K562 (cell line): ENCODE data around the gene STK33. TPM values are rescaled to one million over a fixed set of nuclear protein-coding genes. Genes with fewer than 3 reads are reported as not detected.

Source experiments
- ATAC-seq: fragments of 200-7000 bp; cut with Tn5 transposase; 3 replicates; pipeline ENCODE4 v1.9.1; 2020; ENCODE audit warnings: moderate library complexity
- BruUV-seq: library from RNA; stranded (reverse); fragments of 400-500 nt; replicated peaks from 2 replicates; lab custom pipeline; 2021; lab: Mats Ljungman, UMichigan
- CTCF ChIA-PET: fragments of 300-600 bp; formaldehyde crosslinking; extraction: SDS; loops from one replicate; lab custom pipeline; 2021; ENCODE audit warnings: low intra/inter-chr PET ratio; lab: Yijun Ruan, JAX
- POLR2A ChIA-PET: fragments of 300-600, 350-650 bp; sonication (Branson Sonifier 250); formaldehyde crosslinking; extraction: SDS; loops from one replicate; lab custom pipeline; 2021; ENCODE audit warnings: antibody characterized with exemption, inconsistent platforms; lab: Yijun Ruan, JAX
- DNase-seq, 4 experiments: peaks; one replicate each; pipeline versions ENCODE4 v3.0.0 to v3.0.0-alpha.2; 2011 to 2018; ENCODE audit warnings: low spot score in 3 of 4, mixed read lengths in 3 of 4; ENCODE audit errors: extremely low read depth in 1 of 4
- FAIRE-seq: peaks from 2 replicates; lab custom pipeline; 2011; peaks lifted over from hg19 to GRCh38; lab: Jason Lieb, UNC
- H2AFZ ChIP-seq: 2 replicates; pipeline ENCODE4 v1.6.0; 2011; ENCODE audit warnings: low read depth, low read length, control low read depth, inconsistent platforms
- H3K27ac ChIP-seq: fragments of 200-600 bp; 3 replicates; pipeline ENCODE4 v1.8.0; 2011; ENCODE audit warnings: low read depth, mild to moderate bottlenecking, control low read depth, inconsistent platforms, low read length, moderate library complexity, mixed read lengths; ENCODE audit errors: extremely low read depth
- H3K27me3 ChIP-seq, 2 experiments: fragments of 300-600 bp in 1 of 2; 2 replicates in 1 of 2; 3 replicates in 1 of 2; pipeline versions ENCODE4 v1.6.0 to v1.8.0; 2011; ENCODE audit warnings: inconsistent platforms in 2 of 2, low read length in 2 of 2, mild to moderate bottlenecking in 1 of 2, mixed read lengths in 1 of 2, moderate library complexity in 1 of 2; ENCODE audit not compliant: control insufficient read depth in 2 of 2, insufficient read depth in 2 of 2
- H3K36me3 ChIP-seq: fragments of 300-600 bp; 3 replicates; pipeline ENCODE4 v1.8.0; 2011; ENCODE audit warnings: mild to moderate bottlenecking, low read length, inconsistent platforms; ENCODE audit not compliant: control insufficient read depth, insufficient read depth
- H3K4me1 ChIP-seq, 2 experiments: fragments of 200-600 bp in 1 of 2; replicated peaks in 1 of 2; 2 replicates in 1 of 2; 3 replicates in 1 of 2; pipeline versions ENCODE4 v1.5.1 to v1.8.0; 2011; ENCODE audit warnings: inconsistent platforms in 2 of 2, low read length in 2 of 2, mild to moderate bottlenecking in 1 of 2, mixed read lengths in 1 of 2, moderate library complexity in 1 of 2; ENCODE audit not compliant: control insufficient read depth in 2 of 2, insufficient read depth in 2 of 2
- H3K4me2 ChIP-seq: 2 replicates; pipeline ENCODE4 v1.6.1; 2011; ENCODE audit warnings: low read length, control low read depth, inconsistent platforms, mixed read lengths; ENCODE audit not compliant: insufficient read depth
- H3K4me3 ChIP-seq: fragments of 200-600 bp; sonication (generic), shearing (Covaris generic); 2 replicates; pipeline ENCODE4 v1.5.1; 2016; ENCODE audit warnings: control low read depth, inconsistent platforms
- H3K79me2 ChIP-seq: fragments of 200-600 bp; 3 replicates; pipeline ENCODE4 v1.8.0; 2011; ENCODE audit warnings: low read length, inconsistent platforms; ENCODE audit not compliant: control insufficient read depth, insufficient read depth
- H3K9ac ChIP-seq, 2 experiments: 2 replicates each; pipeline versions ENCODE4 v1.6.0 to v1.6.1; 2011; ENCODE audit warnings: low read depth in 2 of 2, low read length in 2 of 2, control low read depth in 1 of 2, inconsistent platforms in 1 of 2, mild to moderate bottlenecking in 1 of 2, mixed read lengths in 1 of 2; ENCODE audit not compliant: insufficient read depth in 1 of 2
- H3K9me1 ChIP-seq: one replicate; pipeline ENCODE4 v1.6.0; 2011; ENCODE audit warnings: inconsistent platforms, mild to moderate bottlenecking, low read length, moderate library complexity; ENCODE audit not compliant: control insufficient read depth, insufficient read depth
- H3K9me3 ChIP-seq: replicated peaks from 2 replicates; pipeline ENCODE4 v1.5.1; 2011; ENCODE audit warnings: low read depth, low read length, inconsistent platforms; ENCODE audit not compliant: control insufficient read depth, insufficient read depth
- H4K20me1 ChIP-seq: replicated peaks from 2 replicates; pipeline ENCODE4 v1.6.1; 2011; ENCODE audit warnings: low read length, inconsistent platforms, mixed read lengths; ENCODE audit not compliant: control insufficient read depth, insufficient read depth
- BHLHE40 ChIP-seq: IDR thresholded peaks from 2 replicates; pipeline ENCODE4 v1.6.1; 2011; ENCODE audit warnings: low read length, improper control_type of control experiment
- FOXJ2 ChIP-seq: fragments of 200-800 bp; sonication (Bioruptor generic); IDR thresholded peaks from 2 replicates; pipeline ENCODE4 v1.6.1; 2016; ENCODE audit warnings: missing genetic modification characterization, missing compliant biosample characterization
- FOXJ3 ChIP-seq: sonication (generic); formaldehyde crosslinking; IDR thresholded peaks from 2 replicates; pipeline ENCODE4 v1.4.0; 2020; ENCODE audit warnings: mild to moderate bottlenecking, missing genetic modification reagents
- FOXK2 ChIP-seq, 2 experiments: fragments of 450-650 bp; IDR thresholded peaks in 1 of 2; conservative IDR thresholded peaks in 1 of 2; 2 replicates each; pipeline ENCODE4 v1.6.1; 2016; ENCODE audit warnings: low read depth in 2 of 2, mild to moderate bottlenecking in 1 of 2
- GATA2 ChIP-seq: sonication (generic); formaldehyde crosslinking; IDR thresholded peaks from 2 replicates; pipeline ENCODE4 v1.4.0; 2020; ENCODE audit warnings: mild to moderate bottlenecking, missing genetic modification reagents
- LEF1 ChIP-seq: fragments of 450-650 bp; IDR thresholded peaks from 2 replicates; pipeline ENCODE4 v1.6.1; 2016; ENCODE audit warnings: mild to moderate bottlenecking
- NEUROD1 ChIP-seq: fragments of 150-350 bp; IDR thresholded peaks from 2 replicates; pipeline ENCODE4 v1.6.1; 2014; ENCODE audit warnings: borderline replicate concordance, low read length, low read depth; ENCODE audit not compliant: partially characterized antibody
- TEAD1 ChIP-seq, 2 experiments: fragments of 450-650 bp in 1 of 2; sonication (generic) in 1 of 2; formaldehyde crosslinking; IDR thresholded peaks; 2 replicates each; pipeline versions ENCODE4 v1.4.0 to v1.8.0; 2020 to 2022; ENCODE audit warnings: mild to moderate bottlenecking in 2 of 2, missing genetic modification reagents in 1 of 2
- ZNF253 ChIP-seq: fragments of 250-450 bp; sonication (Bioruptor Pico); conservative IDR thresholded peaks from 2 replicates; pipeline ENCODE4 v1.6.1; 2021; ENCODE audit warnings: mild to moderate bottlenecking
- ZNF696 ChIP-seq: fragments of 250-450 bp; sonication (Bioruptor Pico); conservative IDR thresholded peaks from 2 replicates; pipeline ENCODE4 v1.4.0; 2020; ENCODE audit warnings: mild to moderate bottlenecking, moderate library complexity
- WGBS: fragments of 100-300 bp; shearing (Covaris generic); methylation state at CpG from one replicate; pipeline ENCODE4 v1.1.6; 2016; ENCODE audit warnings: low coverage, mixed read lengths; ENCODE audit not compliant: insufficient coverage; ENCODE audit errors: missing lambda C conversion rate; 5-methylcytosine and 5-hydroxymethylcytosine counted together
- in situ Hi-C: fragments of 300-500 bp; cut with MboI; formaldehyde crosslinking; loops from 4 replicates; pipeline ENCODE4 v1.15.0; 2018; ENCODE audit warnings: inconsistent platforms, mixed read lengths
- intact Hi-C: fragments of 100-400 bp; cut with micrococcal nuclease; formaldehyde crosslinking; loops from 2 replicates; pipeline ENCODE4 v1.14.2; 2022
- polyA plus RNA-seq, 8 experiments: library from polyadenylated mRNA; depleted of rRNA in 4 of 8; stranded (reverse) in 5 of 8; unstranded in 3 of 8; fragments of >200 nt; fragmentation: Nextera tagmentation in 2 of 8; fragmentation: Illumina TruSeq in 1 of 8; extraction: Ambion mirVana in 2 of 8; extraction: Trizol in 1 of 8; gene quantifications; 2 replicates each; pipeline versions ENCODE4 v1.2.1 to v1.2.3, GENCODE V29; 2011 to 2014; ENCODE audit warnings: inconsistent platforms in 1 of 8, missing spikeins in 1 of 8
- total RNA-seq, 7 experiments: library from RNA; depleted of rRNA in 6 of 7; stranded (reverse); fragments of >200 nt in 6 of 7; fragmentation: Illumina TruSeq in 2 of 7; extraction: Trizol in 2 of 7; gene quantifications; 2 replicates each; pipeline versions ENCODE4 v1.2.1 to v1.2.3, GENCODE V29; 2011 to 2021; ENCODE audit warnings: low replicate concordance in 1 of 7
- TF ChIP-seq, protein P1 (sequence below): fragments of 250-450 bp; sonication (Bioruptor Pico); IDR thresholded peaks from 2 replicates; pipeline ENCODE4 v1.8.0; 2021; ENCODE audit warnings: moderate library complexity, mild to moderate bottlenecking, inconsistent platforms
- TF ChIP-seq, protein P2 (sequence below), 2 experiments: fragments of 450-650 bp in 1 of 2; IDR thresholded peaks; 2 replicates each; pipeline ENCODE4 v1.6.1; 2011 to 2017; ENCODE audit warnings: low read depth in 2 of 2, antibody characterized with exemption in 1 of 2, borderline replicate concordance in 1 of 2, low read length in 1 of 2, mild to moderate bottlenecking in 1 of 2, mixed read lengths in 1 of 2; ENCODE audit not compliant: control insufficient read depth in 1 of 2

The STK33 gene
- total and polyA plus RNA-seq, 9 of the 15 experiments (the other 6 are each of a cell fraction or from before 2014, with no cell fraction given), result not detected

DNA sequence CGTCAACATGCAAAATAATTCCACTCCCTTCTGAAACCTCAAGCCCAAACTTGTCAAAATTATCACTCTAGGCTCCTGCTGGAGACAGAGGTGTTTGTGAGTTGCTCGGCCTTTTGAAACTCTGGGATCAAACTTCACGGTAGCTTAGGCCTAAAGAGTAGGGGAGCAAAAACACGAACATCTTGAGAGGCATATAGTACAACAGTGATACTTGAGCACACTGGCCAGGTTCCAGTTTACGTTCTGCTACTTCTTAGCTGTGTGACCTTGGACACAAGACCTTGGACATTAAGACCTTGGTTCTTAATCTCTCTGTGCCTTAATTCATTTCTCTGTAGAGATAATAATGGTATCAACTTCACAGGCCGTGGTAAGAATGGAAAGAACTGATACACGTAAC, 206.9 kb downstream of the STK33 start:
- in situ Hi-C loops (no loop called here), intact Hi-C loops (no loop called here)
- Histone ChIP-seq H3K9me1 (no peaks in the 10 kb centered on the region), H3K79me2 (no peaks in the 10 kb centered on the region), H2AFZ (no peak overlapping the region), H3K9me3 (no peaks in the 10 kb centered on the region), H3K27me3 (peaks cover 6 to 50% of the 10 kb centered on the region in 2 experiments; a peak in 4 of 5 replicates), H3K4me1 (peaks cover 3 to 6% of the 10 kb centered on the region in 2 experiments; a peak in 3 of 5 replicates), H3K9ac (no peak overlapping the region), H3K27ac (no peak overlapping the region), H3K4me3 (no peak overlapping the region), H3K36me3 (no peaks in the 10 kb centered on the region), H3K4me2 (no peak overlapping the region), H4K20me1 (no peaks in the 10 kb centered on the region)
- no TSS peak for BruUV-seq
- CTCF ChIA-PET, result no interaction called here
- ATAC-seq (no peak), DNase-seq (no peak), FAIRE-seq (no peak)
- WGBS, result 1% methylated on average over 7 of the region's 7 CpGs
- TF ChIP-seq GATA2 (CRISPR knock-in tag), result no peak
- TF ChIP-seq, protein P1, sequence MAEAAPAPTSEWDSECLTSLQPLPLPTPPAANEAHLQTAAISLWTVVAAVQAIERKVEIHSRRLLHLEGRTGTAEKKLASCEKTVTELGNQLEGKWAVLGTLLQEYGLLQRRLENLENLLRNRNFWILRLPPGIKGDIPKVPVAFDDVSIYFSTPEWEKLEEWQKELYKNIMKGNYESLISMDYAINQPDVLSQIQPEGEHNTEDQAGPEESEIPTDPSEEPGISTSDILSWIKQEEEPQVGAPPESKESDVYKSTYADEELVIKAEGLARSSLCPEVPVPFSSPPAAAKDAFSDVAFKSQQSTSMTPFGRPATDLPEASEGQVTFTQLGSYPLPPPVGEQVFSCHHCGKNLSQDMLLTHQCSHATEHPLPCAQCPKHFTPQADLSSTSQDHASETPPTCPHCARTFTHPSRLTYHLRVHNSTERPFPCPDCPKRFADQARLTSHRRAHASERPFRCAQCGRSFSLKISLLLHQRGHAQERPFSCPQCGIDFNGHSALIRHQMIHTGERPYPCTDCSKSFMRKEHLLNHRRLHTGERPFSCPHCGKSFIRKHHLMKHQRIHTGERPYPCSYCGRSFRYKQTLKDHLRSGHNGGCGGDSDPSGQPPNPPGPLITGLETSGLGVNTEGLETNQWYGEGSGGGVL (CRISPR knock-in tag), result no peak
- TF ChIP-seq FOXK2 (conservative IDR thresholded peaks at IDR 0.05 in 1 of 2, IDR thresholded peaks at IDR 0.05 in 1 of 2; ENCODE audit: low read depth in 2 of 2), result no peak
- TF ChIP-seq FOXJ3 (CRISPR knock-in tag), result no peak
- TF ChIP-seq TEAD1 (CRISPR knock-in tag; IDR thresholded peaks at IDR 0.05), result no peak
- TF ChIP-seq BHLHE40, result no peak
- no peak for TF ChIP-seq FOXJ2 (tag)
- TF ChIP-seq NEUROD1, result no peak
- TF ChIP-seq ZNF696 (CRISPR knock-in tag), result no peak
- no peak for TF ChIP-seq ZNF253 (CRISPR knock-in tag)
- TF ChIP-seq, protein P2, sequence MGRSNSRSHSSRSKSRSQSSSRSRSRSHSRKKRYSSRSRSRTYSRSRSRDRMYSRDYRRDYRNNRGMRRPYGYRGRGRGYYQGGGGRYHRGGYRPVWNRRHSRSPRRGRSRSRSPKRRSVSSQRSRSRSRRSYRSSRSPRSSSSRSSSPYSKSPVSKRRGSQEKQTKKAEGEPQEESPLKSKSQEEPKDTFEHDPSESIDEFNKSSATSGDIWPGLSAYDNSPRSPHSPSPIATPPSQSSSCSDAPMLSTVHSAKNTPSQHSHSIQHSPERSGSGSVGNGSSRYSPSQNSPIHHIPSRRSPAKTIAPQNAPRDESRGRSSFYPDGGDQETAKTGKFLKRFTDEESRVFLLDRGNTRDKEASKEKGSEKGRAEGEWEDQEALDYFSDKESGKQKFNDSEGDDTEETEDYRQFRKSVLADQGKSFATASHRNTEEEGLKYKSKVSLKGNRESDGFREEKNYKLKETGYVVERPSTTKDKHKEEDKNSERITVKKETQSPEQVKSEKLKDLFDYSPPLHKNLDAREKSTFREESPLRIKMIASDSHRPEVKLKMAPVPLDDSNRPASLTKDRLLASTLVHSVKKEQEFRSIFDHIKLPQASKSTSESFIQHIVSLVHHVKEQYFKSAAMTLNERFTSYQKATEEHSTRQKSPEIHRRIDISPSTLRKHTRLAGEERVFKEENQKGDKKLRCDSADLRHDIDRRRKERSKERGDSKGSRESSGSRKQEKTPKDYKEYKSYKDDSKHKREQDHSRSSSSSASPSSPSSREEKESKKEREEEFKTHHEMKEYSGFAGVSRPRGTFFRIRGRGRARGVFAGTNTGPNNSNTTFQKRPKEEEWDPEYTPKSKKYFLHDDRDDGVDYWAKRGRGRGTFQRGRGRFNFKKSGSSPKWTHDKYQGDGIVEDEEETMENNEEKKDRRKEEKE (IDR thresholded peaks at IDR 0.05; ENCODE audit: borderline replicate concordance in 1 of 2, control insufficient read depth in 1 of 2, low read depth in 2 of 2, low read length in 1 of 2), result no peak
- TF ChIP-seq LEF1, result no peak
- POLR2A ChIA-PET, result interaction anchor here (0.6 kb wide), 1 partner anchor 857 kb away, joined by 4 read pairs; no protein-coding TSS in a partner anchor
